GM12865 (cell line): ENCODE results near the gene KRT80.

Experiments used
- DNase-seq: peaks from one replicate; pipeline ENCODE4 v3.0.0; 2010; ENCODE audit warnings: low read depth
- H3K4me3 ChIP-seq: 2 replicates; pipeline ENCODE4 v1.5.1; 2011; ENCODE audit warnings: mild to moderate bottlenecking, low read depth, low read length, control low read depth
- TF ChIP-seq, protein P1 (sequence below): IDR thresholded peaks from 2 replicates; pipeline ENCODE4 v1.5.1; 2011; ENCODE audit warnings: low read length, control low read depth, low read depth, inconsistent platforms; ENCODE audit not compliant: insufficient read depth; ENCODE audit errors: missing control alignments

KRT80 gene

DNA sequence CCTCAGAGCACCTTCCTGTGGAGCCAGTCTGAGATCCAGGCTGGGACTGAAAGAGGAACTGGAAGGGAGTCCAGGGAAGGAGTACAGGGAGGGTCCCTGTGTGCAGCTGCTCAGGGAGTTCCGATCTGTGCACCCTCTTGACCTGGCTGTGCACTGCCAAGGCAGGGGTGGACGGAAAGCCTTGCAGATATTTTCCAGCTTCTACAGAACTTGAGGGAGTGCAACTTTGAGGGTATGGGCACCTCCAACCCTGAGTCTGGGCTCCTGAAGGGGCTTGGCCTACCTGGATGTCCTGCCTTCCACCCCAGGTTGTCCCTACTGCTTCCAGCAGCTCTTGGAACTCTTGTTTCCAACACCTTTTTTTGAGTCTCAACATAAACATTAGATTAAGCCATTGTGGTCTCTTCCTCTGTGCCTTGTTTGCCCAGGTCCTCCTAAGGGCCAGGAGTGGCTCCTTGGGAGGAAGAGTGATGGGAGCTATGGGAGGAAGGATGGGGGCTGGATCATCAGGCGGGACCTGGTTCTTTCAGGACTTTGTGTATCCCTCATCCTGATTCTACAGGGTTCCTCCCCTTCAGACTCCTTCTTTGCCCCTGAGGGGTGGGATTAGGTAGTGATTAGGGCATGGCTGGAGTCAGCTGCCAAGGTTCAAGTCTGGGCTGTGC, 44.7 kb upstream of the KRT80 start:
- TF ChIP-seq, protein P1, sequence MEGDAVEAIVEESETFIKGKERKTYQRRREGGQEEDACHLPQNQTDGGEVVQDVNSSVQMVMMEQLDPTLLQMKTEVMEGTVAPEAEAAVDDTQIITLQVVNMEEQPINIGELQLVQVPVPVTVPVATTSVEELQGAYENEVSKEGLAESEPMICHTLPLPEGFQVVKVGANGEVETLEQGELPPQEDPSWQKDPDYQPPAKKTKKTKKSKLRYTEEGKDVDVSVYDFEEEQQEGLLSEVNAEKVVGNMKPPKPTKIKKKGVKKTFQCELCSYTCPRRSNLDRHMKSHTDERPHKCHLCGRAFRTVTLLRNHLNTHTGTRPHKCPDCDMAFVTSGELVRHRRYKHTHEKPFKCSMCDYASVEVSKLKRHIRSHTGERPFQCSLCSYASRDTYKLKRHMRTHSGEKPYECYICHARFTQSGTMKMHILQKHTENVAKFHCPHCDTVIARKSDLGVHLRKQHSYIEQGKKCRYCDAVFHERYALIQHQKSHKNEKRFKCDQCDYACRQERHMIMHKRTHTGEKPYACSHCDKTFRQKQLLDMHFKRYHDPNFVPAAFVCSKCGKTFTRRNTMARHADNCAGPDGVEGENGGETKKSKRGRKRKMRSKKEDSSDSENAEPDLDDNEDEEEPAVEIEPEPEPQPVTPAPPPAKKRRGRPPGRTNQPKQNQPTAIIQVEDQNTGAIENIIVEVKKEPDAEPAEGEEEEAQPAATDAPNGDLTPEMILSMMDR, result no peak
- no peak for DNase-seq
- H3K4me3 ChIP-seq, result no peak overlapping the region

DNA sequence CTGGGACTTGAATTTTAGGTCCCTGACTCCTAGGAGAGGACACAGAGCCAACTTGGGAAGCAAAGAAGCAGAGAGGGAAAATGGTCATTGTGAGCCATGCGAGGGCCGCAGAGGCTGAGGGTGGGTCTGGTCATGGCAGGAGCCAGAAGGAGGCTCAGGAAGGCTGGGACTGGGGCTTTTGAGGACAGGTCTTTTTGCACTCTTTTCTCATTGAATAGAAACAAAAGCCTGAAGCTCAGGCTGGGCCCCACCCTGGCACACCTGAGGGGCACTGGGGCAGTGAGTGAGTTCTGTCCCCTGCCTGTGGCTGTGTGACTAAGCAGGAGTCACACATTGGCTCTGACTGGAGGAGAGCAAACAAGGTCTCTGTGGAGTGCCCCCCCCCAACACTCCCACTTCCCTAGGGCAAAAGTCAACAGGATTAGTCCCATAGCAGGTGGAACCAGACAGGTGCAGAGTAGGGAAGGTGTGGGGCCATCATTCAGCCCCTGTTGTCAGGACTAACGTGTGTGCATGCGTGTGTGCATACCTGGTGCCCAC, 44.1 kb upstream of the KRT80 start:
- no peak for DNase-seq
- TF ChIP-seq, protein P1, result no peak

DNA sequence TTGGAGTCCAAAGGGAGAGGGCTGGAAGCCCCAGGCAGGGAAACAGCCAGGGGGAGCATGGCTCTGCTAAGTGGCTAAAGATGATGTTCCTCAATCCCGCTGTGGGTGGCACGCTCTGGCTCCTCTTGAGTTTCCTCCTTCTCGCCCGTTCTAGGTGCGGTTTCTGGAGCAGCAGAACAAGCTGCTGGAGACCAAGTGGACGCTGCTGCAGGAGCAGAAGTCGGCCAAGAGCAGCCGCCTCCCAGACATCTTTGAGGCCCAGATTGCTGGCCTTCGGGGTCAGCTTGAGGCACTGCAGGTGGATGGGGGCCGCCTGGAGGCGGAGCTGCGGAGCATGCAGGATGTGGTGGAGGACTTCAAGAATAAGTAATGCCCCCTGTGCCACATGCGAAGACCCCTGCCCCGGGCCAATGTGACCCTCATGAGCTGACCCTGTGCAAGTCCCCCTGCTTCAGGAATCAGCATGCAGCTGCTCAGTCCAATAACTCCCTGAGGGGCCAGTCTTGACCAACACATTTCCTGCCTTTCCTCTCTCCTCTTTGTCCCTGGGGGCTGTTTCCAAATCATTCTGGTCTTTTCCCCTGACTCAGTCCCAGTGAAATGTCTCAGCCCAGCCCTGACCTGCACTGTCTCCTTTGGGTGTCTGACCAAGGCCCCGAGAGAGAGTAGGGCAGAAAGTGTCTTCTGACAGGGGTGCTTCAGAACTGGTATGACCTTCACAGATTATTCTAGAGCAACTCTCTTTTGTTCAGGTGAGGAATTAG, 43.4 kb upstream of the KRT80 start:
- TF ChIP-seq, protein P1, result no peak
- no peak for DNase-seq

More for the DNA sequence above, 44.1 kb upstream of the KRT80 start:
- H3K4me3 ChIP-seq, result no peak overlapping the region

DNA sequence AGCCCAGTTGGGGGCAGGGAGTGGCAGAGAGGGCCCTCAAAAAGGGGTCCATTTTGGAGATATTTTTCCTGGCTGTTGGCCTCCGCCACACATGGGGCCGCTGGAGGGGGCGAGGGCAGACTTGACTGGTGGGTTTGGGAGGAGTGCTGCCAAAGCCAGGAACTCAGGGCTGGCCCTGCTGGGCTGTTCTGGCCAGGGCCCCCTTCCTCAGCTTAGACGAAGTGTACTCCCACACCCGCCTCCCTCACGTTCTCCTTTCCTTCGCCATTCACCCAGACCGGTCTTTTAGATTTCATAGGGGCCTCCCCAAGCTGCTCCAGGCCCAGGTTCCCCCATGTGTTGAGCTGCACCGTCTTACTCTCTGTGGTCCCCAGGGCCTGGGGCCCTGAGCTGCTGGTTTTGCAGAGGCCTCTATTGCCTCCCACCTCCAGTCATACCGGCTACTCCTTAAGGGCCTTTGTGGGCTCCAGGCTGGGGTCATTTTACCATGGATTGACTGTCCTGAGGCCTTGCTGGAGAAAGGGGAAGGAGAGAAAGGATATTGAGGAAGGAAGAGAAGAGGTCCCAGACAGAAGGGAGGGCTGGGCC, 42.5 kb upstream of the KRT80 start:
- TF ChIP-seq, protein P1, result no peak
- H3K4me3 ChIP-seq, result no peak overlapping the region

More for the DNA sequence above, 43.4 kb upstream of the KRT80 start:
- no peak overlapping the region for H3K4me3 ChIP-seq

DNA sequence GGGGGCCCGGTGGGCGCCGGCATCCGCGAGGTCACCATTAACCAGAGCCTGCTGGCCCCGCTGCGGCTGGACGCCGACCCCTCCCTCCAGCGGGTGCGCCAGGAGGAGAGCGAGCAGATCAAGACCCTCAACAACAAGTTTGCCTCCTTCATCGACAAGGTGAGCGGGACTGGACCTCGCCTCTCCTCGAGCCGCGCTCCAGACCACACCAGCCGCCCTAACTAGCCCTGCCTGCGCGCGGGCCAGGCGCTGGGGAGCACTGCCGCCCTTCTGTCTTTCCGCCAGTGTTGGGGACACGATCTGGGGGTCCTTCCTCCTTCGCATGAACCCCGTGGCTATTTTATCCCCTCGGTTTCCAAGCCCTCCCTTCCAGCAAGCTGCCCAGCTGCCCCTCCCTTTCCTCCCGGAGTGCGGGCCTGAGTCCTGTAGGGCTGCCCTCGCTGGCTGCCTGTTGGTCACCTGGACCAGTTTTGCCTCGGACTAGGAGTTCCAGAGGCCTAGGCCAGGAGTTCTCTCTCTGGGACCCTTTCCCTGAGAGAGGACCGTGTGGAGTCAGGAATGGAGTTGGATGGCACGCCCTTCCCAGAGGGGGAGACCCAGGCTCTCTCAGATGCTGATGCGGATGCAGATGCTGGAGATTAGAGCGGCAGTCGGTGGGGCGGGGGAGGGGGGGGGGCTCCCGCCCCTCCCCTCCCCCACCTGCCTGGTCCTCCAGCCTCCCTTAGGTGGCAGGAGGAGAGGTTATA, 41.8 kb upstream of the KRT80 start:
- no peak overlapping the region for H3K4me3 ChIP-seq

More for the DNA sequence above, 42.5 kb upstream of the KRT80 start:
- no peak for DNase-seq

More for the DNA sequence above, 41.8 kb upstream of the KRT80 start:
- DNase-seq, result no peak
- TF ChIP-seq, protein P1, result no peak
